DLD1 (cell line): ENCODE results near the gene ABTB2.

Experiments used
- in situ Hi-C: cut with HindIII; loops from 2 replicates; pipeline ENCODE4 v1.10.0; 2017; ENCODE audit warnings: low sequenced_read_pairs

Gene ABTB2

DNA sequence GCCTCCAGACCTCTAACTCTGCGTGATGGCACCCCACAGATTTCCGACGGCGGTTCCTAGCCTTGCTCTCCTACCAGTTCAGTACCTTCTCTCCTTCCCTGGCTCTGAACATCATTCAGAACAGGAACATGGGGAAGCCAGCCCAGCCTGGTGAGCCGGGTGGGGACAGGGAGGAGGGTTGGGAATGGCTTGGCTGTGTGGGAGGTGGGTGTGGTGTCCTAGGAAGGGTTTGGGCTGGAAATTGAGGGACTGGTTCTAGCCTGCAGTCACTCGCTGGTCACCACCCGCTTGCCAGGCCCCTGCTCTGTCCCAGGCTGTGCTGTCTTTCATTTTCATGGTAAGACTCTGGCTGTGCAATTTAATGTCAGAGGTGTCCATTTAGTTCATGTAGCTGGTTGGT lies 218.5 kb downstream of the ABTB2 start:
- in situ Hi-C loops = no loop called here

DNA sequence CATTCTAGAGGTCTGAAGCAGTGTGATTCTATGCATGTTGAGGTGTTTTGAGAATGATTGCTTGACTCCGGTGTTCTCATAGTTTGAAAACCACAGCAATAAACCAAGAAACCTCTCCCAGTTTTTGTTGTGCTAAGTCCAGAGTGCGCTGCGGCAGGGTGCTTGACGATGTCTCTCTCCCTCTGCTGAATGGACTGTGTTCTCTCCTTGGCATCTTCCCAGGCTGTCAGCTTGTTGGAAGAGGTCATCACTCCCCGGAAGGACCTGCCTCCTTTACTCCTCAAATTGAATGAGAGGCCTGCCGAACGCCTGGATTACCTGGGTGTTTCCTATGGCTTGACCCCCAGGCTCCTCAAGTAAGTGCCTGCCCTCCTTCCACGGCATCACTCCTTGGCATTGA lies 221.4 kb downstream of the ABTB2 start:
- in situ Hi-C loops = no loop called here

DNA sequence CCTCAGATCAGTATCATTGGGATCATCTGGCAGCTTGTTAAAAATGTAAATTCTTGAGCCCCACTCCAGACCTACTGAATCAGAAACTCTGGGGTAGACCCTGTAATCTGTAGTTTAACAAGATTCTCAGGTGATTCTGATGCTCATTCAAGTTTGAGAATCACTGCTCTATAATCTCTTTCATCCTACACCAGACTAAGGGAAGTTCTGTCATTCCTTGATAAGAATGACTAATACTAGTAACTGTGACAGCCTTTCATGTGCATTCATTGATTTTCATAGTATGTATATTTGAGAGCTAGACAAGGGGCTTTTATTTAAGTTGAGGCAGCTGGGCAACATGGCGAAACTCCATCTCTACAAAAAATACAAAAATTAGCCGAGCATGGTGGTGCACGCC lies 222.4 kb downstream of the ABTB2 start:
- in situ Hi-C loops = no loop called here

- in situ Hi-C loops = no loop called here
Measured at GRCh38 chr11:34134765-34135164, 223.0 kb downstream of the ABTB2 start.

GRCh38 chr11:34132261-34132965 lies 225.4 kb downstream of the ABTB2 start:
- in situ Hi-C loops = no loop called here

- in situ Hi-C loops = no loop called here
Measured at GRCh38 chr11:34128824-34129223, 229.0 kb downstream of the ABTB2 start.

- in situ Hi-C loops = no loop called here
Measured at GRCh38 chr11:34126959-34127848, 230.6 kb downstream of the ABTB2 start.

GRCh38 chr11:34124885-34125668 lies 232.7 kb downstream of the ABTB2 start:
- in situ Hi-C loops = no loop called here

DNA sequence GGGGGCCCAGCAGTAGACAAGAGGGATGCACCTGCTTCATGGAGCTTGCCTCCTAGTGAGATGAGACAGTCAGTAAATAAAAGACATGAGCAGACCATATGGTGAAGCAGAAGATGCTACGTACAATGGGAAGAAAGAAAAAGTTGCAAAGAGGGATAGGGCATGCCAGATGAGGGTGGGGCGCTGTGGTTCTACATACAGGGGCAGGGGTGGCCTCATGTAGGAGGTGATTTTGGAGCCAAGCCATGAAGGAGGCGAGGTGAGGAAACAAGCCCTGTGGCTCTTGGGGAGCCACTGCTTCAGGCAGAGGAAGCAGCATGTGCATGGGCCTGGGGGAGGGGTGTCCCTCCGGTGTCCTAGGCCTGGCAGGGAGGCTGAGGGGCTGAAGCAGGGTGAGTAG lies 237.2 kb downstream of the ABTB2 start:
- in situ Hi-C loops = no loop called here

GRCh38 chr11:34114471-34114870 lies 243.3 kb downstream of the ABTB2 start:
- in situ Hi-C loops = no loop called here

GRCh38 chr11:34114014-34114413 lies 243.8 kb downstream of the ABTB2 start:
- in situ Hi-C loops = no loop called here

DNA sequence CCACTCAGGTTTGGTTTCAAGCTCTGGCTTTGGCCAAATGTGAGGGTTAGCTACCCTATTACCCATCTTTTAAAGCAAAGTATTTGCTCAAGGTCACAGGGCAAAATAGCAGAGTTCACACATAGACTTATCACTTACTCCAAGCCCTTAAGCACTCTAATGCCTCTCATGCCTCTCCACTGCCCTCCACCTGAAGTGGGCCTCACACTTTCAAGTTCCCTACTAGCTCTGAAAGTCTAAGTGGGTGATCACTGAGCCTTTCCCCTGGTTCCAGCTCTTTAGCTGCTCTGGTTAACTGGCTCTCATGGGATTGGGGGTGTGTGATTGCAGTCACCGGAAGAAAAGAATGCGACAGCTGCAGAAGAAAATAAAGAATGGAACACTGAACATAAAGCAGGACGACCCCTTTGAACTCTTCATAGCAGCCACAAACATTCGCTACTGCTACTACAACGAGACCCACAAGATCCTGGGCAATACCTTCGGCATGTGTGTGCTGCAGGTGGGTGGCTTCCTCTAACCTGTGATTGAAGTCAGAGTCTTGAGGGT lies 246.0 kb downstream of the ABTB2 start:
- in situ Hi-C loops = no loop called here

GRCh38 chr11:34105957-34106504 lies 251.8 kb downstream of the ABTB2 start:
- in situ Hi-C loops = no loop called here

DNA sequence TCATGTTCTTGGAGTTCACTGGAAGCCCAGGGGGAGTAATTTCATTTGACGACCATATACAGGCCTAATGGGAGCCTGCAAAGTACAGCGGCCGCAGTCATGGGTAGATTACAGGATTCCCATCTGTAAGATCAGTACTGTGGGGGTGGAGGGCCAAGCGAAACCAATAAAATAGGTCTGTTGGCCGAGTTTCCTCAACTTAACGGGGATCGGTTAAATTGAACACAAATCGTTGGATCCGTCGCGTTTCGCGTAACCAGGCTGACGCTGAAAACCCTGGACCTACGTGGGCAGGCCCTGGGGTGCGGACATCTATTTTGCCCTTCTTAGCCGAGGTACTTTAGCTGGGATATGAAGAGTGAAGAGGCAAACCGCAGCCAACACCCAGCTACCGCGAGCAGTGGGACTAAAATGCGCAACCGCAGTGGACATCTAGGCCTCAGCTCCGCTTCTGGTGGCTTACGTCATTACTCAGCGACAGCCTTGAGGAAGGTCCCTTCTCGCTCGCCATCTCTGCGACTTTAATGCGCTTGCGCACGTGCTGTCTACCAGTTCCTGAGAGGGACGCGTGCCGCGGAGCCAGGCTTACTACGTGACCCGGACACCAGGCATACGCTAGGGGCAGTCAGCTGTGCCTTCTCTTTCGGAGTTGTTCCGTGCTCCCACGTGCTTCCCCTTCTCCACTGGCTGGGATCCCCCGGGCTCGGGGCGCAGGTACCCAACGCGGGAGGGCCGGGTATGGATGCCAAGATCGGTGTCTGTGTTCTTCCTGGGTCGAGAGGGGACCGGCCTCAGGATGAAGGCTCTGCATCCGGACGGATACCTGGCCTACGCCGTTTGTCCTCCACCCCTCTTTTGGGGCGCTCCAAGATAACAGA lies 252.5 kb downstream of the ABTB2 start, which contains the start of gene NAT10:
Gene NAT10, plus strand, starts transcription at position 551 of the 878 bp plus-strand sequence. CDS start 2,597 bp downstream, outside the sequence.
- in situ Hi-C loops = no loop called here

GRCh38 chr11:34104680-34105078 lies 253.1 kb downstream of the ABTB2 start:
- in situ Hi-C loops = no loop called here
